ENCODE results near the gene CXCL5. TPM values are rescaled to one million over a fixed set of nuclear protein-coding genes. Genes with fewer than 3 reads are reported as not detected.

The CXCL5 gene
- total and polyA plus RNA-seq, 2 donors (not counting 3 experiments of a cell fraction or from before 2014, with no cell fraction given), result 0.33 to 0.40 TPM

- TF ChIP-seq GATA2 (IDR thresholded peaks at IDR 0.05; ENCODE audit: insufficient read depth, insufficient read length, low read depth, low read length), result no peak
- no peak for TF ChIP-seq FOS (IDR thresholded peaks at IDR 0.05; ENCODE audit: borderline replicate concordance, insufficient read depth, low read length)
- no peak for TF ChIP-seq MYC (IDR thresholded peaks at IDR 0.05; ENCODE audit: low read depth, low read length)
- TF ChIP-seq CTCF (IDR thresholded peaks at IDR 0.05; ENCODE audit: extremely low read depth in 1 of 2, insufficient read depth in 1 of 2, low read depth in 1 of 2, low read length in 2 of 2), result no peak
- no peak for TF ChIP-seq JUN (IDR thresholded peaks at IDR 0.05; ENCODE audit: borderline replicate concordance, insufficient read depth, insufficient read length, low read depth)
- no peak for TF ChIP-seq POLR2A (IDR thresholded peaks at IDR 0.05; ENCODE audit: low read depth, low read length)
- TF ChIP-seq, protein P1, sequence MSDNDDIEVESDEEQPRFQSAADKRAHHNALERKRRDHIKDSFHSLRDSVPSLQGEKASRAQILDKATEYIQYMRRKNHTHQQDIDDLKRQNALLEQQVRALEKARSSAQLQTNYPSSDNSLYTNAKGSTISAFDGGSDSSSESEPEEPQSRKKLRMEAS (IDR thresholded peaks at IDR 0.05; ENCODE audit: insufficient read depth, insufficient read length), result no peak
- no peak for TF ChIP-seq EZH2 (IDR thresholded peaks at IDR 0.05; ENCODE audit: borderline replicate concordance, low read depth, low read length, severe bottlenecking)
- no peak for TF ChIP-seq POLR2AphosphoS5 (IDR thresholded peaks at IDR 0.05; ENCODE audit: insufficient read depth, low read depth, low read length)
- H4K20me1 ChIP-seq (replicated peaks; ENCODE audit: control insufficient read depth, extremely low read depth, insufficient read depth, low read length), result no peaks in the 10 kb centered on the region
- BruUV-seq (replicated peaks), result no TSS peak
- no peaks in the 10 kb centered on the region for H3K36me3 ChIP-seq (ENCODE audit: control insufficient read depth in 2 of 2, extremely low read depth in 1 of 2, insufficient read depth in 2 of 2, low read length in 2 of 2)
- POLR2A ChIA-PET, result no interaction called here
- H3K9me3 ChIP-seq (replicated peaks; ENCODE audit: control insufficient read depth, insufficient read depth, low read length), result no peaks in the 10 kb centered on the region
- H3K27me3 ChIP-seq (ENCODE audit: control insufficient read depth in 2 of 2, insufficient read depth in 2 of 2, low read length in 2 of 2), result no peaks in the 10 kb centered on the region
- DNase-seq (ENCODE audit: low read depth, low spot score), result no peak
- no peak for FAIRE-seq
- H3K27ac ChIP-seq (ENCODE audit: insufficient read depth, low read depth, low read length), result no peak overlapping the region
- intact Hi-C loops (cut with micrococcal nuclease) (no loop called here), dilution Hi-C loops (cut with MboI; ENCODE audit: extremely low pct_ligation_motif_present, low sequenced_read_pairs) (no loop called here)
- H3K4me3 ChIP-seq (replicated peaks in 1 of 3; ENCODE audit: insufficient read depth in 1 of 3, low read depth in 1 of 3, low read length in 3 of 3), result no peak overlapping the region
- CTCF ChIA-PET, result interaction anchor here (1.3 to 1.8 kb wide), 2 partner anchors 186 to 607 kb away, joined by 3 to 5 read pairs; no protein-coding TSS in a partner anchor
- H3K9ac ChIP-seq (replicated peaks; ENCODE audit: extremely low read depth, insufficient read depth, low read length), result no peak overlapping the region
- H3K4me2 ChIP-seq (ENCODE audit: insufficient read depth, low read length), result no peak overlapping the region
- no peak overlapping the region for H2AFZ ChIP-seq (ENCODE audit: low read depth, low read length)
- H3K4me1 ChIP-seq (ENCODE audit: control insufficient read depth, extremely low read depth, insufficient read depth, low read length), result peaks cover 5% of the 10 kb centered on the region
- no peaks in the 10 kb centered on the region for H3K9me1 ChIP-seq (replicated peaks; ENCODE audit: control insufficient read depth, extremely low read depth, insufficient read depth, low read length)
- H3K79me2 ChIP-seq (ENCODE audit: control insufficient read depth, insufficient read depth, low read length), result no peaks in the 10 kb centered on the region
These were observed 50.2 kb downstream of the CXCL5 start for GRCh38 chr4:73948291-73948690.
